T-helper 1 cell treated with Interleukin-12 subunit alpha and Interleukin-12 subunit beta and Interleukin-4 antibody, amounts not matched to agents 30 ng/mL and 1 ng/mL, for 36 hours (primary cell): ENCODE data around the gene MEIOB. TPM values are rescaled to one million over a fixed set of nuclear protein-coding genes. Genes with fewer than 3 reads are reported as not detected.

ENCODE experiments used
- intact Hi-C: fragments of 100-400 bp; cut with micrococcal nuclease; formaldehyde crosslinking; loops from one replicate; pipeline ENCODE4 v1.15.1; 2024
- total RNA-seq: library from RNA; stranded (reverse); gene quantifications from 2 replicates; pipeline ENCODE4 v1.2.3, GENCODE V29; 2022

MEIOB gene
- total RNA-seq, 1 donor from 2014 or later, result not detected

- intact Hi-C loops, result no loop called here
Observed at GRCh38 chr16:1789643-1790045, 82.3 kb downstream of the MEIOB start.

- intact Hi-C loops, result no loop called here
Observed at GRCh38 chr16:1788708-1789100, 83.3 kb downstream of the MEIOB start.

DNA sequence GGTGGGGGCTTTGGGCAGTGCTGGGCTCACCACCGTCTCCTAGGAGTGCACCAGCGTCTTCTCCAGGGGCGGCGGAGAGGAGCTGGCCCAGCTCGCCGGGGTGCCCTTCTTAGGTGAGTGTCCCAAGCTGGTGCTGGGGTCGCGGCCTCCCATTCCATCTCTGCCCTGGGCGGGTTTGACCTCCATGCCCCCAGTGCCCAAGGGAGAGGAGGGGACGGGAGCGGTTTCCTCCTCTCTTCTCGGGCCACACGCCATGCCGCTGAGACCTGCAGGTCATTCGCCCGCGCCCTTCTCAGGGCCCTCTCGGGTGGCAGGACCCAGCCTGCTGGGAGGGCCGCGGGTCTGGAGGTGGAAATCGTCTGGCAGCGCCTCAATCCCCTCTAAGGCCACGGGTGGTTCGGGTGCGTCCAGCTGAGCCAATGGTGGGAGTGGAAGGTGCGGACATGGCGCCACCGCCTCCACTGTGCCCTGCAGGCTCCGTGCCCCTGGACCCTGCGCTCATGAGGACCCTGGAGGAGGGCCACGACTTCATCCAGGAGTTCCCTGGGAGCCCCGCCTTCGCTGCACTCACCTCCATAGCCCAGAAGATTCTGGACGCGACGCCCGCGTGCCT is 83.8 kb downstream of the MEIOB start:
- intact Hi-C loops, result no loop called here

DNA sequence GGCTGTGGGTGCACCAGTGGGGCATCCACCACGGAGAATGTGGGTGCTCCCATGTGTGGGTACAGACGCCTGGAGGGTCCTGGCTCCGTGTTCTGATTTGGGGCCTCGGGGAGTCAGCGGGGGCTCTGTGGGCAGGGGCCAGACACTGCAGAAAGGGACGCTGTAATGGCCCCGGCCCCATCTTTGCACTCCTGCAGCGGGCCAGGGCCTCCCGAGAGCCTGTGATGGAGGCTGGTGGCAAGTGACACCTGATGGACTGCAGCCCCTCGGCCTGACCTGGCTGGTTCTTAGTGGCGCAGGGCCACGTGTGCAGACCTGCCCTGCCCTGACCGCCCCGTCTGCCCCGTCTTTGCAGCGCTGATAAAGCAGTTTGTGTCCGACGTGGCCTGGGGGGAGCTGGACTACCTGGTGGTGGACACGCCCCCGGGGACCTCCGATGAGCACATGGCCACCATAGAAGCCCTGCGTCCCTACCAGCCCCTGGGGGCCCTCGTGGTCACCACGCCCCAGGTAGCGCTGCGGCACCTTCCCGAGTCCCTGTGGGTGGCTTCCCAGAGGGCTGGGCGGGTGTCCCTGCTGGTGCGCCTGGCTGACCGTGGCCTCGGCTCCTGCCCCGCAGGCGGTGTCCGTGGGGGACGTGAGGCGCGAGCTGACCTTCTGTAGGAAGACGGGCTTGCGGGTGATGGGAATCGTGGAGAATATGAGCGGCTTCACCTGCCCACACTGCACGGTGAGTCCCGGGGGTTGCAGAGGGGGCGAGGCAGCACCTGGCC is 84.5 kb downstream of the MEIOB start:
- intact Hi-C loops, result loop anchor here (1.0 kb wide), 1 partner anchor 32 kb away; no protein-coding TSS in a partner anchor

GRCh38 chr16:1787056-1787321 is 85.0 kb downstream of the MEIOB start:
- intact Hi-C loops, result loop anchor here (1.0 kb wide), 1 partner anchor 32 kb away; no protein-coding TSS in a partner anchor

DNA sequence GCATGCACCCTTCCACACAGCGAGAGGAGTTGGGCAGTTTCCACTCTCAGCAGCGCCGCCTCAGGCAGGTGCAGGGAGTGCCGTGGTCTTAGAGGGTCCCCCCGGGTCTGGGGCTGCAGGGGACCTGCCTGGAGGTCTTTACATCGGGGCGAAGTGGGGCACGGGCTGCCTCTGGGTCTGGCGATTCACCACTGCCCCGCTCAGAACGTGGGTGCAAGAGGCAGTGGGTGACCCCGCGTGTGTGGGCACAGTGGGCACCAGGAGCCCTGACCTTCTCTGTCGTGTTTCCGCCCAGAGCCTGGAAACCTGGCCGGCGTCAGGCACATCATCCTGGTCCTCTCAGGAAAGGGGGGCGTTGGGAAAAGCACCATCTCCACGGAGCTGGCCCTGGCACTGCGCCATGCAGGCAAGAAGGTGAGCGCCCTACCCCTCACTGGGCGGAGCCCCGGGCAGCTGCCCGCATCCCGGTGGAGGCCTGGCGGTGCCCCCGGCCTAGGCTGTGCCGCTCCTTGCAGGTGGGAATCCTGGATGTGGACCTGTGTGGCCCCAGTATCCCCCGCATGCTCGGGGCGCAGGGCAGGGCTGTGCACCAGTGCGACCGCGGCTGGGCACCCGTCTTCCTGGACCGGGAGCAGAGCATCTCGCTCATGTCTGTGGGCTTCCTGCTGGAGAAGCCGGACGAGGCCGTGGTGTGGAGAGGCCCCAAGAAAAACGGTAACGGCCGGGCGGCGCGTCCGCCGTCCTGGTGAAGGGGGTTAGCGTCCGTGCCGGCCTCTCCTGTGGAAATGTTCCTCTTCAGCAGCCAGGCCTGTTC is 85.5 kb downstream of the MEIOB start:
- intact Hi-C loops, result loop anchor here (1.0 kb wide), 1 partner anchor 33 kb away; no protein-coding TSS in a partner anchor

DNA sequence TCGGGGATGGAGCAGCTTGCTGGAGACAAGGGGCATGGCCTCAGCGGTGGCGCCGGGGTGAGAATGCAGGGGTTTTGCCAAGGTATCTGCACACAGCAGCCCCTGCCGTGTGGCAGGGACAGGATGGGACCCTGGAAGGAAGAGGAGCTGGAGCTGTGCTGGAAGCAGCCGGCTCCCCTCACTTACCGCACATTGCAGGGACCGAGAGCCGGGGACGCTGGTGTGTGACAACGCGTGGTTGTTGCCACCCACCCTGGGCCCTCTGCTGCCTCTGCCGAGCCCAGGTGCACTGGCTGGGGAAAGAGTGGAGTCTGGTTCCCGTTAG is 86.2 kb downstream of the MEIOB start:
- intact Hi-C loops, result no loop called here

GRCh38 chr16:1784977-1785845 is 86.8 kb downstream of the MEIOB start:
- intact Hi-C loops, result no loop called here

Other genes with a start within 250 kb of the MEIOB start
- gene JPT2, start 193.9 kb downstream of the MEIOB start, total RNA-seq, result 66.8 and 68.8 TPM in 2 replicates
- 122 and 123 TPM in 2 replicates for gene MAPK8IP3, start 166.0 kb downstream of the MEIOB start, total RNA-seq
- gene NME3, start 100.6 kb downstream of the MEIOB start, total RNA-seq, result 52.0 and 56.9 TPM in 2 replicates
- gene EME2, start 99.4 kb downstream of the MEIOB start, total RNA-seq, result 39.9 and 44.4 TPM in 2 replicates
- gene MRPS34, start 99.0 kb downstream of the MEIOB start, total RNA-seq, result 112 and 118 TPM in 2 replicates
- 37.3 TPM in 2 replicates for gene SPSB3, start 89.6 kb downstream of the MEIOB start, total RNA-seq
- 52.9 and 53.7 TPM in 2 replicates for gene NUBP2, start 89.2 kb downstream of the MEIOB start, total RNA-seq
- 0.22 TPM in 2 replicates for gene IGFALS, start 78.5 kb downstream of the MEIOB start, total RNA-seq
- 50.5 and 50.9 TPM in 2 replicates for gene HAGH, start 45.3 kb downstream of the MEIOB start, total RNA-seq
- gene FAHD1, start 45.0 kb downstream of the MEIOB start, total RNA-seq, result 10.1 and 12.4 TPM in 2 replicates
- not detected in 2 replicates for gene HS3ST6, start 46.3 kb upstream of the MEIOB start, total RNA-seq
- 24.4 and 26.6 TPM in 2 replicates for gene MSRB1, start 71.0 kb upstream of the MEIOB start, total RNA-seq
- gene RPL3L, start 82.5 kb upstream of the MEIOB start, total RNA-seq, result not detected in 2 replicates
- 118 and 120 TPM in 2 replicates for gene NDUFB10, start 87.4 kb upstream of the MEIOB start, total RNA-seq
- 2,266 and 2,280 TPM in 2 replicates for gene RPS2, start 92.7 kb upstream of the MEIOB start, total RNA-seq
- 0.27 TPM in 1 of 2 replicates, not detected in the other for gene RNF151, start 94.7 kb upstream of the MEIOB start, total RNA-seq
- 36.2 and 39.6 TPM in 2 replicates for gene TBL3, start 99.9 kb upstream of the MEIOB start, total RNA-seq
- gene NOXO1, start 109.3 kb upstream of the MEIOB start, total RNA-seq, result 0.37 and 0.61 TPM in 2 replicates
- gene GFER, start 112.0 kb upstream of the MEIOB start, total RNA-seq, result 26.4 and 32.7 TPM in 2 replicates
- 20.8 and 23.2 TPM in 2 replicates for gene SYNGR3, start 117.8 kb upstream of the MEIOB start, total RNA-seq
- gene ZNF598, start 137.7 kb upstream of the MEIOB start, total RNA-seq, result 71.1 and 73.9 TPM in 2 replicates
- 0.37 and 1.1 TPM in 2 replicates for gene NPW, start 147.6 kb upstream of the MEIOB start, total RNA-seq
- gene NHERF2, start 154.7 kb upstream of the MEIOB start, total RNA-seq, result 1.9 and 2.4 TPM in 2 replicates
- 24.2 and 31.1 TPM in 2 replicates for gene NTHL1, start 175.7 kb upstream of the MEIOB start, total RNA-seq
- 130 and 131 TPM in 2 replicates for gene TSC2, start 175.8 kb upstream of the MEIOB start, total RNA-seq